HG02840 (cell line): Measurements from ENCODE around the gene AK4.

Source experiments
- ATAC-seq: cut with Tn5 transposase; IDR thresholded peaks from one replicate; pipeline ENCODE4 v1.9.1; 2021; ENCODE audit warnings: mild to moderate bottlenecking, moderate library complexity, moderate number of reproducible peaks; ENCODE audit not compliant: unreplicated experiment, low FRiP score

Gene AK4

DNA sequence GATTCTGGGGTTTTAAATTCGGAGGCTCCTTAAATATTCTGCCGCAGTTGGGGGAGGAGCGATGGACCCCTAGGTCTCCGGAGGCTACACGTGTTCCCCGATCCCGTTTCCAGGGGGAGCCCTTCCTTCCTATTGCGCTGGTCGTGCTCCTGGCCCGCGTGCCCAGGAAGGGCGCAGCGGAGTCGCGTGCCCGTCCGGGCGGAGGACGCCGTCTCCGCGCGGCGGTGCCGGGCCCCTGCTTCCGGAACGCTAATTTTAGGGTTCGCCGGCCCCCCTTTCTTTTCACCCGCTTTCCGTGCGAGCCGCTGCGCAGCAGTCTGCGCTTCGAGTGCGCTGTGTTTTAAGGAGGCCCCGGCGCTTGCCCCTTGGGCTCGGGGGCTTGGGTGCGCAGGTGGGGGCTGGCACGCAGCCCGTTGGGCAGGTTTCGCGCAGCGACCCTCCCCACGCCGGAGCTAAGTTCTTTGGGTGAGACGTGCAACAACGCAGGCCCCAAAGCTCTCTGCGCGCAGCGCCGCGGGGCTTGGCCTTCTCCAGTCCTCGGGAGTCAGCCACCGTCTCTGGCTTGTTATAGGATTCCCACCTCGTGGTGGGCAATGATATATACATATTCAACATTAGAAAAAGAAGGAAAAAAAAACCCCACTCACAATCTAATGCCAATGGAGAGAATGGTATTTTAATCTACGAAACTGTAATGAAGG is 117.8 kb downstream of the AK4 start:
- no peak for ATAC-seq

DNA sequence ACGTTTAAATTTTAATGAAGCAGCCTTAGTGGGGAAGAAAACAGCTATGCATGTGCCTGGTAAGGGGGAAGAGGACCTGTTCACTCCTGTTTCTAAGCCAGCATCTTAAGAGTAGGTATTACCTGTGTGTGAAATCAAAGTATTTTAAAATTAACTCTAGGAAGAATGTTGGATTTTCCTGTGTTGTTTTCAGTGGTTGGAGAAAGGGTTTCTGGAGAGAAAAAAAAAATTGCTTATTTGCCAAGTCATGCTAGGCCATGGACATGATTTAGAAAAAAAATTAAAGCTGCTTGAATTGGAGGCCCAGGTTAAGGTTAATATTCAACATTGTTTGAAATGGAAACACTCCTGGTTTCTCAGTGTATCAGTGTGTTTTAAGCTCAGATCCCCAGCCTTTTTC is 118.5 kb downstream of the AK4 start:
- ATAC-seq, result no peak

DNA sequence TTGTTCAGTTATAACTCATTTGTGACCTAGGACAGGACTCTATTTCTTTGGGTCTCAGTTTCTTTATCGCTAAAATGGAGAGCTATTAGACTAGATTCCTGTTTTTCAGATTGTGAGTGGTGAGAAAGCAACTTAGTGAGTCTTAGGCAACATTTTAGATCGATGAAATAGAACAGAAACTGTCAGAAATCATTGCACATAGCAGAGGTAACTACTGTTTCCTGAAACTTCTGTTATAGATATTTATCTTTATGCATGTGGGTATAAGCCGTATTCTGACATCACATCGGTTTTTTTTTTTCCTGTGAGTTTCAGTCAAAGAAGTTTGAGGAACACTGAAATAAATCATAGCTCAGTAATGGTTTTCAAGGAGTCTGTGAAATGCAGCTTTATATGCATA is 119.3 kb downstream of the AK4 start:
- no peak for ATAC-seq

DNA sequence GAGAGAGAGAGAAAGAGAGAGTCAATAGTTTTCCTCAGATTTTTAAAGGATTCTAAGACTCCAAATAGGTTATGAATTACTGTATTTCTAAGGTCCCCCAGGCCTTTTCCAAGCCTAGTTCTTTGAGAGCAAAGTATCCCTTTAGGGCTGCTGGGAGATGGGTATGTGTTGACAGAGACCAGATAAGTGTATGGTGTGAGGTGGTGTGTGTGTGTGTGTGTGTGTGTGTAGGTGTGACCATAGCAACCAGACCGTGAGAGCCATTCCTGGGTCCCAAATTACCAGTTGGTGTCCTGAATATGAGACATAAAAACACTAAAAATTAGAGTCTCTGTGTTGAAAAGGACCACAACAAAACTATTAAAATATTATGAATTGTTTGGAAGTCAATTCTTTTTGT is 119.7 kb downstream of the AK4 start:
- no peak for ATAC-seq

DNA sequence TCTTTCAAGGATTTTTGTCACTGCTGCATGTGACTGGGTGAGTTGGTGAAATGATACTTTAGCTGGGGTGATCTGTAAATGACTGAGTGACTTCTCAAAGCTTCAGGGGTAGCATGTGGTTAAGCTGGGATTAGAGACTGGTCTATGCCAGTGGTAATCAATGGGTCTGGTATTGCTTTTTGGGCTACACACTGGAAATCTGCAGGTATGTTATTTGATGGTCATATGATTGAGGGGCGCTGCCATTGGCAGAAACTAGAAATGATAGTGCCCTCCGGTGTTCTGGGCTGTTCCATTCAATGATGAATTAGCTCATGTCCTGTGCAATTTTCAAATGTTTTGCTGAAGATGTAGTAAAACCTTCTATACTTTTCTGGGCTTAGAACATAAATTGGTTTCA is 121.6 kb downstream of the AK4 start:
- no peak for ATAC-seq

DNA sequence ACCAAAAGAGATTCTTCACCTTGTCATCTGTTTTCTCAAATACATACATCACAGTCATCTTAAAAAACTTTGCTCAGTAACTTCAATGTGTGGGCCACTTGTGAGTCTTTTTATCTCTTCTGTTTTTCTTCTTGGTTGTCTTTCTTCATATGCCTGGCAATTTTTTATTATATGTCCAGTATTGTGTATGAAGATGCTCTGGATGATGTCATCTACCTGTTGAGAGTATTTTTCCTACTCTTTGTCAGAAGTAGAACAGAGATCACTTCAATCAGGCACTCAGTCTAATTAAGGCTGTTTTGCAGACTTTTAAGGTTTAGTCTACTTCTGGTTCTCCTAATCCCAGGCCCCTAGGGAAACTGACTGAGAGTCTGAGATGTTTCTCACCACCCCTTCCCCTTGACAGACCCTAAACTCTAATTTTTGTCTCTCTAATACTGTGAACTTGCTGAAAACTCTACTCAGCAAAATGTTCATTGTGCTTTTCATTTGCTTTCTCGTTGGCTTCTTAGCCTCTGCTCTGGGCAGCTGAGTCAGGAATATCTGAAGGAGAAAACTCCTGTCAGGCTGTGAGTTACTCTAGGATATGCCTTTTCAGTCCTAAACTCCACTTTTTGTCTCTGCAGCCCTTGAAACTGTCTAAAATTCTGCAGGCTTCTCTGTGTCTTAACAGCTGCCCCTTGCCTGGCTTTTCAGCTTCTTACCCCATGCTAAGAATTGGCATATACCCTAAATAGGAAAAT is 128.4 kb downstream of the AK4 start:
- no peak for ATAC-seq

DNA sequence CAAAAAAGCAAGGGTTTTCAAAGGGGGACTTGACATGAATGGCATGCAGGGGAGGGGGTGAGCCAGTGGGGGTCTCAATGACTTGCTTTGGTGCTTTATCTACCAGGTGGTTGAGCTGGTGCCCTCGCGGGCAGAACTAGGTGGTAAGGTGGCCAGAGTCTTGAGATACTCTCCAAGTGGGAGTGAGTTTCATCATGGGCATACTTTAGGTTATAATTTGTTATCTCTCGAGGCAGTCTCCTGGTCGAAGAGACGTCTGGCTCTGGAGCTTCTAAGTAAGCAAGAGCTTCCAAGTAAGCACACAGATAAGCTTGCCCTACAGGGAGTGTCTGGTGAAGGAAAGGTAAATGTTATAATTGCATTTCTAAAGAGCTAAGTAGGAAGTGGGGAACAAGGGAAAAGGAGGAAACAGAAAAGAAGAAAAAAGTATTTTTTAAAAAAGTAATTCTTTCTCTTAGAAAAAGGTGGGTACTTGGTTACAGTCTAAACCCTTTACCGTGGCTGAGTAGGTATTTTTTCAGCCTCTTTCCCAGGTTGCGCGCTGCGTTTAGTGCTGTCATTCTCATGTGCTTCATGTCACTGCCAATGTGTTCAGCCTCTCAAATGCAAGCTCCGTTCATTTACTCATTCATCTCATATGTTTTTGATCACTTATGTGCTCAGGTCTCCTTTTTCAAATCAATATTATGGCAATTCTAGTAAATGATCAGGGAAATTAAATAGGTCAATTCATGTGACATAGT is 129.8 kb downstream of the AK4 start:
- ATAC-seq, result no peak

DNA sequence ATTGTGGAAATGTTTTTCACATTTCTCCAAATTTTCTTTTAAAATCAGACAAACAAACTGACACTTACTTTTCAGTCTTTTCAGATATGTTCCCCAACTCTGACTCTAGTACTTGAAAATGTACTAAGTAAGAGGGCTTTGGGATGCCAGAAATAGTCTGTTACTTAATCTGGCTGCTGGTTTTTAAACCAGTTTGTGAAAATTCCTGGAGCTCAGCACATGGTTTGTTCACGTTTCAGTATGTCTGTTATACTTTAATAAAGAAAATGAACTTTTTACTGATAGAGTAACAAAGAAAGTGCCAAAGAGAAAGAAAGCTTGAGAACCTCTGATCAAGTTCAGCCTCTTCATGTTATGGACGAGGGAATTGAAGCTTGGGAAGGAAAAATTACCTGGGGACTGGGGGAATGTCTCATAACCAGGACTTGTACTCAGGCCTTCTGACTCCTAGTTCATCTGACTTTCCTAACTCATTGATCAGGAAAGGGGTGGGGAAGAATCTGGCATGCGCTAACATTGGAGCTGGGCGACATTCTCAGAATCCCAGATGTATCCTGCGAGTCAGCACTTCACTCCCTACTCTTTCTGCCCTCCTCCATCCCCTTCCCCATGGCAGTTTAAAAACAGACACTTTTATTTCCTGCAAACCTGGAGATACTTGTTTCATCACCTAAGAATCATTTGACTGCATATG is 130.5 kb downstream of the AK4 start:
- ATAC-seq, result no peak

DNA sequence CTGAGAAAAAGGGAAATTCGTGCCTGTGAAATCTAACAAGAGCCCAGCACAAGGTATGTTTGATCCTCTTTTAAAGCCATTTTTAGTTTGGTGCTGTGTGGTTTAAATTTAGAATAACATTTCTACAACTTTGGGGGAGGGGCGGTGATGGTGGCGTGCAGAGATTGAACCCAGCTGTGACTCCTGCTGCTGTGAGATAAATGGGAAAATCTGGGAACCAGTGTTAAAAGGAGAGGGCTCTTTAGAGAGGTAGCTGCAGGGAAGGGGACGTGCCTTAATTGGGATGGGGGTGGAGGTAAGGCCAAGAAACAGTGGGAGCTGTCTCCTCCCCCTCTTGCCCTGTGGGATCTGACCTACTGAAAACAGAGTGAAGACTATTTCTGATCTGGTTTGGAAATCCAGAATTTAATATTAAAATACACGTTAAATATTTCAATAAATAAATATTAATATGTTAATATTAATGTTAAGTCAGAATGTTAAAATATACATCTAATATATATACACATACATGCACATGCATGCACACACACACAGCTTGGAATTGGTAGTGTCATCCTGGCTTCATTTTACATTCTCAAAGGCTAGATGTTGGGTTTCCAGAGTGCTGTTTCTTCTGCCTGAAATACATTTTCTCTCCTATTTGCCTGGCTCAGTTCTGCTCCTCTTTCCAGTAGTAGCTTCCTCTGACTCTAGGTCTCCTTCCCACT is 131.2 kb downstream of the AK4 start:
- ATAC-seq, result no peak
